Measurements from ENCODE around the gene MTF1.

- no peak for TF ChIP-seq CTCF (IDR thresholded peaks at IDR 0.05; ENCODE audit: low read depth, low read length)
- no peak for TF ChIP-seq EZH2phosphoT487 (IDR thresholded peaks at IDR 0.05; ENCODE audit: low read depth)
Measured at GRCh38 chr1:37840711-37841110, 18.7 kb downstream of the MTF1 start.
